ENCODE measurements around the gene POLRMT. TPM values are rescaled to one million over a fixed set of nuclear protein-coding genes. Genes with fewer than 3 reads are reported as not detected.
"Not testable (repeated sequence)": the region's sequence is repeated elsewhere in the genome, so short reads cannot be mapped to it uniquely, and the experiment has no call there.

The POLRMT gene
- total and polyA plus RNA-seq, 2 donors (not counting 1 experiment from before 2014, with no cell fraction given) = 7.3 to 21.5 TPM

DNA sequence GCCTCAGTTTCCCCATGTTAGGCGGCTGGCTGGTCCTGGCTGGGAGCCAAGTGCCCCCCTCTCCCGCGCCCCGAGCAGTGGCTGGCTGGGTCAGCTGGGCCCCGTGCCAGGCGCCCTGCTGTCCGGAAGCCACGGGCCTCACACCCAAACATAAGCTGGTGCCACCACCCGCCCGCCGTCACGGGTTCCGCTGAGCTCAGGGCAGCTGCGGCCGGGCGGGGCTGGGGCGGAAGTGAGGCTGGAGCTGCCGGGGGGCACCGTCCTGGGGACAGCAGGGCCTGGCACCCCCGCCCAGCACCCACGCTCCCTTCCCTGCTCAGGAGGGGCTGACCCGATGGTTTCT, 24.4 kb downstream of the POLRMT start:
- Histone ChIP-seq H3K4me1 (ENCODE audit: control insufficient read depth, extremely low read depth, insufficient read depth, low read length) (peaks cover 9% of the 10 kb centered on the region), H3K27ac (ENCODE audit: insufficient read depth, low read length) (no peak overlapping the region), H3K79me2 (ENCODE audit: control insufficient read depth, insufficient read depth, low read length) (no peaks in the 10 kb centered on the region), H3K36me3 (ENCODE audit: control insufficient read depth, insufficient read depth, low read length) (no peaks in the 10 kb centered on the region), H3K9me3 (ENCODE audit: control insufficient read depth, insufficient read depth, low read depth, low read length) (no peaks in the 10 kb centered on the region), H3K4me3 (replicated peaks in 1 of 4; ENCODE audit: control extremely low read depth in 1 of 4, insufficient read depth in 1 of 4, low read depth in 3 of 4, low read length in 4 of 4) (no peak overlapping the region), H3K27me3 (ENCODE audit: control insufficient read depth, insufficient read depth, low read length) (no peaks in the 10 kb centered on the region), H3K9ac (ENCODE audit: insufficient read depth, low read length) (no peak overlapping the region), H4K20me1 (ENCODE audit: control insufficient read depth, extremely low read depth, insufficient read depth, low read length) (no peaks in the 10 kb centered on the region), H2AFZ (ENCODE audit: low read length) (no peak overlapping the region), H3K4me2 (ENCODE audit: extremely low read depth, insufficient read depth, low read length) (no peak overlapping the region)
- TF ChIP-seq, protein P1, sequence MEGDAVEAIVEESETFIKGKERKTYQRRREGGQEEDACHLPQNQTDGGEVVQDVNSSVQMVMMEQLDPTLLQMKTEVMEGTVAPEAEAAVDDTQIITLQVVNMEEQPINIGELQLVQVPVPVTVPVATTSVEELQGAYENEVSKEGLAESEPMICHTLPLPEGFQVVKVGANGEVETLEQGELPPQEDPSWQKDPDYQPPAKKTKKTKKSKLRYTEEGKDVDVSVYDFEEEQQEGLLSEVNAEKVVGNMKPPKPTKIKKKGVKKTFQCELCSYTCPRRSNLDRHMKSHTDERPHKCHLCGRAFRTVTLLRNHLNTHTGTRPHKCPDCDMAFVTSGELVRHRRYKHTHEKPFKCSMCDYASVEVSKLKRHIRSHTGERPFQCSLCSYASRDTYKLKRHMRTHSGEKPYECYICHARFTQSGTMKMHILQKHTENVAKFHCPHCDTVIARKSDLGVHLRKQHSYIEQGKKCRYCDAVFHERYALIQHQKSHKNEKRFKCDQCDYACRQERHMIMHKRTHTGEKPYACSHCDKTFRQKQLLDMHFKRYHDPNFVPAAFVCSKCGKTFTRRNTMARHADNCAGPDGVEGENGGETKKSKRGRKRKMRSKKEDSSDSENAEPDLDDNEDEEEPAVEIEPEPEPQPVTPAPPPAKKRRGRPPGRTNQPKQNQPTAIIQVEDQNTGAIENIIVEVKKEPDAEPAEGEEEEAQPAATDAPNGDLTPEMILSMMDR (conservative IDR thresholded peaks at IDR 0.05 in 1 of 2, IDR thresholded peaks at IDR 0.05 in 1 of 2; ENCODE audit: low read depth in 1 of 2, low read length in 2 of 2) = no peak
- TF ChIP-seq EZH2 (IDR thresholded peaks at IDR 0.05; ENCODE audit: low read length, missing control alignments) = no peak
- DNase-seq (ENCODE audit: low read depth in 2 of 2) = no peak

DNA sequence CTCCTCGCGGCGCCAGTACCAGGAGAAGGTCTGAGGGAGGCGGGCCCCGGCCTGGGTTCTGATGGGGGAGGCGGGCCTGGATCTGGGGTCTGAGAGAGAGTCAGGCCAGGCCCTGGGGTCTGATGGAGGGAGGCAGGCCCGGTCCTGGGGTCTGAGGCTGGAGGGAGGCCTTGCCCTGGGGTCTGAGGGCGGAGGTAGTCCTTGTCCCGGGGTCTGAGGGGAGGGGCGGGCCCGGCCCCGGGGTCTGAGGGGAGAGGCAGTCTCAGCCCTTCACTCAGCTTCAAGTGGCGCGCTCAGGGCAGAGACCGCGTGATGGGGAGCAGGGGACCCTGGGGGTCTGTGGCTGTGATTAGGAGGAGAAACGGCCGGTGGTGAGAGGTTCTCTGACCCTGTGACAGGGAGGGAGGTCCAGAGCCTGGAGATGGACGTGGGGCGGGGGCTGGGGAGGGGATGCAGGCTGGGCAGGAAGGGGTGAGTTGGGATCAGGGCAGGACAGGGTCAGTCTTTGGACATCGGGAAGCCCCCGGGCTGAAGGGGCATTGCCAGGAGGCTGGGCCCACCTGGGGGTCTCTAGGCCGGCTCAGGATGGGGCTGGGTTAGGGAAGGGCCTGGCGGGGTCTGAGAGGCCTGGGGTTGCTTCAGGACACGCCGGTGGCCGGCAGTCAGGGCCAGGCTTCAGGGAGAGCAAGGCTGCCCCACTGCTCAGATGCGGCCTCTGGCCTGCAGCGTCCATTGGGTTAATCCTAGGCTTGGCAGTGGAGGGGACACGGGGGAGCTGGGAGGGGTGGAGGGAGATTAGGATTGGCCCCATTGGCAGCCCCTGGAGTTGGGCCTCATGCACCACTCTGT, 25.0 kb downstream of the POLRMT start:
- no peak for TF ChIP-seq EZH2 (IDR thresholded peaks at IDR 0.05; ENCODE audit: low read length, missing control alignments)
- TF ChIP-seq, protein P1 (conservative IDR thresholded peaks at IDR 0.05 in 1 of 2, IDR thresholded peaks at IDR 0.05 in 1 of 2; ENCODE audit: low read depth in 1 of 2, low read length in 2 of 2) = no peak
- H3K4me2 ChIP-seq (ENCODE audit: extremely low read depth, insufficient read depth, low read length) = no peak overlapping the region
- no peaks in the 10 kb centered on the region for H3K36me3 ChIP-seq (ENCODE audit: control insufficient read depth, insufficient read depth, low read length)
- no peaks in the 10 kb centered on the region for H3K9me3 ChIP-seq (ENCODE audit: control insufficient read depth, insufficient read depth, low read depth, low read length)
- H3K27ac ChIP-seq (ENCODE audit: insufficient read depth, low read length) = no peak overlapping the region
- H3K4me3 ChIP-seq (replicated peaks in 1 of 4; ENCODE audit: control extremely low read depth in 1 of 4, insufficient read depth in 1 of 4, low read depth in 3 of 4, low read length in 4 of 4) = no peak overlapping the region
- no peaks in the 10 kb centered on the region for H3K79me2 ChIP-seq (ENCODE audit: control insufficient read depth, insufficient read depth, low read length)
- no peaks in the 10 kb centered on the region for H3K27me3 ChIP-seq (ENCODE audit: control insufficient read depth, insufficient read depth, low read length)
- H3K9ac ChIP-seq (ENCODE audit: insufficient read depth, low read length) = no peak overlapping the region
- H2AFZ ChIP-seq (ENCODE audit: low read length) = no peak overlapping the region
- H3K4me1 ChIP-seq (ENCODE audit: control insufficient read depth, extremely low read depth, insufficient read depth, low read length) = peaks cover 9% of the 10 kb centered on the region
- DNase-seq (ENCODE audit: low read depth in 2 of 2) = no peak
- no peaks in the 10 kb centered on the region for H4K20me1 ChIP-seq (ENCODE audit: control insufficient read depth, extremely low read depth, insufficient read depth, low read length)

DNA sequence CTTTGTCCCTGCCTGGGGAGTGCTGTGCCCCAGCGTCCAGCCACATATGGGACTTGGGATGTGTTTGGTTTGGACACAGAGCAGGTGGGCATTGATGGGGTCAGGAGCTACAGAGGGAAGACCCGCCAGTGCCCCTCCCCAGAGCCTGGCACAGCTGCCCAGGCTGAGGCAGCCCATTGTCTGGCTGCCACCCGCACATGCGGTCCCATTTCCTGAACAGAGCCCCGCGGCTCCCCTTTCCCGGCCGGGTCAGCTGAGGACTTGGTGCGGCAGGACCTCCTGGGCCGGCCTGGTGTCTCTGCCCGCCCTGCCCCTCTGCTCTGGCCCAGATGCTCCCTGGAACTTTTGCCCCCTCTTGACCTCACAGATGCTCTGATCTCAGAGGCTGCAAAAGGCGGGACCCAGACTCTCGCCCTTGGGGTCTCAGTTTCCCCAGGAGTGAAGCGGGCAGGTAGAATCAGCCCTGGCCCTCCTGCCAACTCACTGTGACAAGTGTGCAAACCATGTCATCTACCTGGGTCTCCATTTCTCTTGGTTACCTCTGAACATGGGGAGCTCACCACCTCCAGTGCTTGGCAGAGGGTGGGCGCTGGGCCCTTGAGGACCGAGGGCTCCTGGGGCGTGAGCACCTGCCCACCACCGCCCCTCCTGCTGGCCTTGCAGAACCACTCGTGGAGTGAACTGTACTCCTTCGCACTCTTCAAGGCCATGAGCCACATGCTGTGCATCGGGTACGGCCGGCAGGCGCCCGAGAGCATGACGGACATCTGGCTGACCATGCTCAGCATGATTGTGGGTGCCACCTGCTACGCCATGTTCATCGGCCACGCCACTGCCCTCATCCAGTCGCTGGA, 25.8 kb downstream of the POLRMT start:
- no peak overlapping the region for H3K9ac ChIP-seq (ENCODE audit: insufficient read depth, low read length)
- no peak overlapping the region for H3K27ac ChIP-seq (ENCODE audit: insufficient read depth, low read length)
- TF ChIP-seq EZH2 (IDR thresholded peaks at IDR 0.05; ENCODE audit: low read length, missing control alignments) = no peak
- TF ChIP-seq, protein P1 (conservative IDR thresholded peaks at IDR 0.05 in 1 of 2, IDR thresholded peaks at IDR 0.05 in 1 of 2; ENCODE audit: low read depth in 1 of 2, low read length in 2 of 2) = no peak
- no peak overlapping the region for H3K4me2 ChIP-seq (ENCODE audit: extremely low read depth, insufficient read depth, low read length)
- H3K9me3 ChIP-seq (ENCODE audit: control insufficient read depth, insufficient read depth, low read depth, low read length) = no peaks in the 10 kb centered on the region
- H3K4me3 ChIP-seq (replicated peaks in 1 of 4; ENCODE audit: control extremely low read depth in 1 of 4, insufficient read depth in 1 of 4, low read depth in 3 of 4, low read length in 4 of 4) = no peak overlapping the region
- DNase-seq (ENCODE audit: low read depth in 2 of 2) = no peak
- no peaks in the 10 kb centered on the region for H3K79me2 ChIP-seq (ENCODE audit: control insufficient read depth, insufficient read depth, low read length)
- no peak overlapping the region for H2AFZ ChIP-seq (ENCODE audit: low read length)
- no peaks in the 10 kb centered on the region for H4K20me1 ChIP-seq (ENCODE audit: control insufficient read depth, extremely low read depth, insufficient read depth, low read length)
- H3K36me3 ChIP-seq (ENCODE audit: control insufficient read depth, insufficient read depth, low read length) = no peaks in the 10 kb centered on the region
- H3K4me1 ChIP-seq (ENCODE audit: control insufficient read depth, extremely low read depth, insufficient read depth, low read length) = peaks cover 9% of the 10 kb centered on the region
- H3K27me3 ChIP-seq (ENCODE audit: control insufficient read depth, insufficient read depth, low read length) = no peaks in the 10 kb centered on the region

DNA sequence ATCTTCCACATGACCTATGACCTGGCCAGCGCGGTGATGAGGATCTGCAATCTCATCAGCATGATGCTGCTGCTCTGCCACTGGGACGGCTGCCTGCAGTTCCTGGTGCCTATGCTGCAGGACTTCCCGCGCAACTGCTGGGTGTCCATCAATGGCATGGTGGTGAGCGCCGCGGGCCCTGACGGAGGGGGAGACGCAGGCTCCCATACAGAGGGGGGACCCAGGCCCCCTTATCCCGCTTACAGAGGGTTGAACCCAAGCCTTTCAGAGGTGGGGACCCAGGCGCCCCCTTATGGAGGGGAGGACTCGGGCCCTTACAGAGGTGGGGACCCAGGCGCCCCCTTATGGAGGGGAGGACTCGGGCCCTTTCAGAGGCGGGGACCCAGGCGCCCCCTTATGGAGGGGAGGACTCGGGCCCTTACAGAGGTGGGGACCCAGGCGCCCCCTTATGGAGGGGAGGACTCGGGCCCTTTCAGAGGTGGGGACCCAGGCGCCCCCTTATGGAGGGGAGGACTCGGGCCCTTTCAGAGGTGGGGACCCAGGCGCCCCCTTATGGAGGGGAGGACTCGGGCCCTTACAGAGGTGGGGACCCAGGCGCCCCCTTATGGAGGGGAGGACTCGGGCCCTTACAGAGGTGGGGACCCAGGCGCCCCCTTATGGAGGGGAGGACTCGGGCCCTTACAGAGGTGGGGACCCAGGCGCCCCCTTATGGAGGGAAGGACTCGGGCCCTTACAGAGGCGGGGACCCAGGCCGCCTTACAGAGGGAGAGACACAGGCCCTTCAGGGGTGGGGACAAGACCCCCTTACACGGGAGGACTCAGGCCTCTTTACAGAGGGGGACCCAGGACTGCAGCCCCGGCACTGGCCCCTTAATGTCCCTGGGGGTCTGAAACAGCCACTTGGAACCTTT, 28.0 kb downstream of the POLRMT start:
- not testable (repeated sequence) for H2AFZ ChIP-seq (ENCODE audit: low read length); H3K9ac ChIP-seq (ENCODE audit: insufficient read depth, low read length); H3K36me3 ChIP-seq (ENCODE audit: control insufficient read depth, insufficient read depth, low read length); H3K4me2 ChIP-seq (ENCODE audit: extremely low read depth, insufficient read depth, low read length); DNase-seq (ENCODE audit: low read depth in 2 of 2); H3K9me3 ChIP-seq (ENCODE audit: control insufficient read depth, insufficient read depth, low read depth, low read length); H3K79me2 ChIP-seq (ENCODE audit: control insufficient read depth, insufficient read depth, low read length); H3K4me3 ChIP-seq (replicated peaks in 1 of 4; ENCODE audit: control extremely low read depth in 1 of 4, insufficient read depth in 1 of 4, low read depth in 3 of 4, low read length in 4 of 4); H3K4me1 ChIP-seq (ENCODE audit: control insufficient read depth, extremely low read depth, insufficient read depth, low read length); H4K20me1 ChIP-seq (ENCODE audit: control insufficient read depth, extremely low read depth, insufficient read depth, low read length); H3K27ac ChIP-seq (ENCODE audit: insufficient read depth, low read length); H3K27me3 ChIP-seq (ENCODE audit: control insufficient read depth, insufficient read depth, low read length)
